GM23338 (cell line): Measurements from ENCODE around the gene SORBS1. TPM values are rescaled to one million over a fixed set of nuclear protein-coding genes. Genes with fewer than 3 reads are reported as not detected.

Source experiments
- ATAC-seq: fragments of 200-7000 bp; cut with Tn5 transposase; 3 replicates; pipeline ENCODE4 v1.9.1; 2020
- DNase-seq: peaks from one replicate; pipeline ENCODE4 v3.0.0-alpha.2; 2015; ENCODE audit warnings: low spot score
- H2AFZ ChIP-seq: fragments of 200-600 bp; sonication (generic); 2 replicates; pipeline ENCODE4 v1.8.0; 2016; ENCODE audit warnings: antibody characterized with exemption, mild to moderate bottlenecking, moderate library complexity
- H3F3A ChIP-seq: fragments of 200-600 bp; sonication (generic); replicated peaks from 2 replicates; pipeline ENCODE4 v1.8.0; 2017; ENCODE audit warnings: antibody characterized with exemption, mixed run types, low read depth
- H3K27ac ChIP-seq: fragments of 200-600 bp; sonication (generic); 2 replicates; pipeline ENCODE4 v1.6.1; 2016; ENCODE audit warnings: low read depth
- H3K27me3 ChIP-seq: fragments of 200-600 bp; sonication (generic); 2 replicates; pipeline ENCODE4 v1.8.0; 2016; ENCODE audit warnings: mild to moderate bottlenecking, mixed run types, moderate library complexity; ENCODE audit not compliant: insufficient read depth
- H3K36me3 ChIP-seq: fragments of 200-600 bp; sonication (generic); 2 replicates; pipeline ENCODE4 v1.8.0; 2016; ENCODE audit warnings: mild to moderate bottlenecking; ENCODE audit not compliant: insufficient read depth
- H3K4me1 ChIP-seq: fragments of 200-600 bp; sonication (generic); 2 replicates; pipeline ENCODE4 v1.8.0; 2016; ENCODE audit warnings: mild to moderate bottlenecking, moderate library complexity; ENCODE audit not compliant: insufficient read depth
- H3K4me2 ChIP-seq: fragments of 200-600 bp; sonication (generic); 2 replicates; pipeline ENCODE4 v1.7.1; 2017; ENCODE audit warnings: mixed run types
- H3K4me3 ChIP-seq: fragments of 200-600 bp; sonication (generic); 2 replicates; pipeline ENCODE4 v1.6.1; 2016; ENCODE audit warnings: mixed run types
- H3K79me2 ChIP-seq: fragments of 200-600 bp; sonication (generic); replicated peaks from 2 replicates; pipeline ENCODE4 v1.8.0; 2017; ENCODE audit warnings: mild to moderate bottlenecking; ENCODE audit not compliant: insufficient read depth
- H3K9me2 ChIP-seq: fragments of 200-600 bp; sonication (generic); 2 replicates; pipeline ENCODE4 v1.8.0; 2017; ENCODE audit not compliant: insufficient read depth
- H4K20me1 ChIP-seq: fragments of 200-600 bp; sonication (generic); replicated peaks from 2 replicates; pipeline ENCODE4 v1.8.0; 2017; ENCODE audit warnings: mild to moderate bottlenecking; ENCODE audit not compliant: insufficient read depth
- H3K27ac Mint-ChIP-seq: 2 replicates; pipeline ENCODE4 v1.8.0; 2020; ENCODE audit warnings: inconsistent platforms, mild to moderate bottlenecking, moderate library complexity, mixed read lengths
- H3K27me3 Mint-ChIP-seq: 3 replicates; pipeline ENCODE4 v1.8.0; 2022; ENCODE audit warnings: low read depth, mild to moderate bottlenecking, moderate library complexity, mixed read lengths, inconsistent platforms; ENCODE audit not compliant: insufficient read depth, poor library complexity
- H3K36me3 Mint-ChIP-seq: 3 replicates; pipeline ENCODE4 v1.8.0; 2021; ENCODE audit warnings: low read depth, mild to moderate bottlenecking, inconsistent platforms, moderate library complexity, mixed read lengths
- H3K4me1 Mint-ChIP-seq: 3 replicates; pipeline ENCODE4 v1.8.0; 2020; ENCODE audit warnings: mild to moderate bottlenecking, inconsistent platforms, mixed read lengths
- H3K4me3 Mint-ChIP-seq: 3 replicates; pipeline ENCODE4 v1.8.0; 2021; ENCODE audit warnings: moderate library complexity, mild to moderate bottlenecking, inconsistent platforms, mixed read lengths
- H3K9me3 Mint-ChIP-seq: 3 replicates; pipeline ENCODE4 v1.8.0; 2020; ENCODE audit warnings: moderate library complexity, mild to moderate bottlenecking, inconsistent platforms, mixed read lengths
- CREB1 ChIP-seq: fragments of 250-450 bp; sonication (Bioruptor Pico); IDR thresholded peaks from 2 replicates; pipeline ENCODE4 v1.5.0; 2020; ENCODE audit warnings: low read depth, mild to moderate bottlenecking, moderate library complexity
- EZH2 ChIP-seq: fragments of 200-600 bp; sonication (generic); IDR thresholded peaks from one replicate; pipeline ENCODE4 v1.8.0; 2017; ENCODE audit warnings: antibody characterized with exemption, mild to moderate bottlenecking, low read depth; ENCODE audit not compliant: unreplicated experiment
- EZH2phosphoT487 ChIP-seq: fragments of 200-600 bp; sonication (generic); IDR thresholded peaks from one replicate; pipeline ENCODE4 v1.8.1; 2018; ENCODE audit warnings: antibody characterized with exemption; ENCODE audit not compliant: unreplicated experiment
- JUNB ChIP-seq: IDR thresholded peaks from one replicate; pipeline ENCODE4 v1.6.1; 2016; ENCODE audit warnings: antibody characterized with exemption; ENCODE audit not compliant: unreplicated experiment
- NANOG ChIP-seq: IDR thresholded peaks from 2 replicates; pipeline ENCODE4 v1.6.1; 2016; ENCODE audit warnings: antibody characterized with exemption, borderline replicate concordance
- POLR2AphosphoS5 ChIP-seq: IDR thresholded peaks from 2 replicates; pipeline ENCODE4 v1.6.1; 2016; ENCODE audit warnings: antibody characterized with exemption, low read depth
- STAT1 ChIP-seq: IDR thresholded peaks from one replicate; pipeline ENCODE4 v1.6.1; 2016; ENCODE audit warnings: antibody characterized with exemption; ENCODE audit not compliant: unreplicated experiment
- ZNF114 ChIP-seq: fragments of 250-450 bp; sonication (Bioruptor Pico); IDR thresholded peaks from 2 replicates; pipeline ENCODE4 v1.5.0; 2020; ENCODE audit warnings: mild to moderate bottlenecking, moderate library complexity
- ZNF331 ChIP-seq: fragments of 250-450 bp; sonication (Bioruptor Pico); IDR thresholded peaks from 2 replicates; pipeline ENCODE4 v1.5.0; 2020; ENCODE audit warnings: low read depth, mild to moderate bottlenecking, moderate library complexity
- polyA plus RNA-seq: library from polyadenylated mRNA; unstranded; fragments of >200 nt; fragmentation: Nextera tagmentation; extraction: Ambion mirVana; gene quantifications from 2 replicates; pipeline ENCODE4 v1.2.1, GENCODE V29; 2016
- total RNA-seq: library from RNA; depleted of rRNA; stranded (reverse); fragments of >200 nt; shearing (Covaris generic); gene quantifications from 2 replicates; pipeline ENCODE4 v1.2.3, GENCODE V29; 2014
- TF ChIP-seq, protein P1 (sequence below): IDR thresholded peaks from 2 replicates; pipeline ENCODE4 v1.6.1; 2016; ENCODE audit warnings: antibody characterized with exemption
- TF ChIP-seq, protein P2 (sequence below): IDR thresholded peaks from one replicate; pipeline ENCODE4 v1.6.1; 2018; ENCODE audit warnings: antibody characterized with exemption; ENCODE audit not compliant: unreplicated experiment
- TF ChIP-seq, protein P3 (sequence below), 2 experiments: fragments of 200-600 bp in 1 of 2; sonication (generic) in 1 of 2; conservative IDR thresholded peaks; 2 replicates each; pipeline versions ENCODE4 v1.5.1 to v1.6.1; 2016 to 2017; ENCODE audit warnings: antibody characterized with exemption in 2 of 2, low read depth in 2 of 2, mild to moderate bottlenecking in 2 of 2, moderate library complexity in 1 of 2

SORBS1 gene
- total and polyA plus RNA-seq, 2 experiments from 2014 or later, result 47.7 to 51.5 TPM

DNA sequence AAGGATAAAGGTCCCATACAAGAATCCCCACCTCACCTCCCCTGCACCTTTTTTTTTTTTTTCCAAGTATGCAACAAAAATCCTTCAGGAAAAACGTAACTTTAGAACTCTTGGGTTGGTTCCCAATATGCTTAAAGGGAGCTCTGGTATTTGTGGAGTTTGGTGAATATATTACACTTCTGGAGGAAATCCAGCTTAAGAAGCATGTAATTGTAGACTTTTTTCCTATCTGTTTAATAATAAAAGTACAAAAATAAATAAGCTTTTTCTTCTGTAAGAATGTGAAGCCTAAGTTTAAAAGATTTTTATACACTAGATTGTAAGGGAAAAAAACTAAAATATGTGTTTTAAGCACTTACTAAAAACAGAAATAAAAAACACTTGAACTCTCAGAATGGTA, 102.3 kb downstream of the SORBS1 start:
- Mint-ChIP-seq H3K27ac (peak overlapping the region; percentile 40; the same call in 1 of the 2 replicates), H3K9me3 (no peaks in the 10 kb centered on the region), H3K36me3 (no peaks in the 10 kb centered on the region), H3K27me3 (peaks cover 4% of the 10 kb centered on the region), H3K4me1 (peaks cover 46% of the 10 kb centered on the region), H3K4me3 (no peak overlapping the region)
- DNase-seq (no peak), ATAC-seq (no peak)
- H3K9me2 ChIP-seq, result no peaks in the 10 kb centered on the region
- no peaks in the 10 kb centered on the region; the same call in 1 of the 2 replicates for H4K20me1 ChIP-seq
- H3K4me2 ChIP-seq, result peak overlapping the region; percentile 36
- H3K4me3 ChIP-seq, result no peak overlapping the region
- no peak overlapping the region for H2AFZ ChIP-seq
- H3K36me3 ChIP-seq, result no peaks in the 10 kb centered on the region
- peaks cover 52% of the 10 kb centered on the region for H3K4me1 ChIP-seq
- no peaks in the 10 kb centered on the region for H3F3A ChIP-seq
- no peaks in the 10 kb centered on the region for H3K27me3 ChIP-seq
- no peak overlapping the region for H3K27ac ChIP-seq
- TF ChIP-seq NANOG, result no peak
- TF ChIP-seq CREB1 (CRISPR knock-in tag), result no peak
- TF ChIP-seq EZH2, result no peak
- TF ChIP-seq, protein P1, sequence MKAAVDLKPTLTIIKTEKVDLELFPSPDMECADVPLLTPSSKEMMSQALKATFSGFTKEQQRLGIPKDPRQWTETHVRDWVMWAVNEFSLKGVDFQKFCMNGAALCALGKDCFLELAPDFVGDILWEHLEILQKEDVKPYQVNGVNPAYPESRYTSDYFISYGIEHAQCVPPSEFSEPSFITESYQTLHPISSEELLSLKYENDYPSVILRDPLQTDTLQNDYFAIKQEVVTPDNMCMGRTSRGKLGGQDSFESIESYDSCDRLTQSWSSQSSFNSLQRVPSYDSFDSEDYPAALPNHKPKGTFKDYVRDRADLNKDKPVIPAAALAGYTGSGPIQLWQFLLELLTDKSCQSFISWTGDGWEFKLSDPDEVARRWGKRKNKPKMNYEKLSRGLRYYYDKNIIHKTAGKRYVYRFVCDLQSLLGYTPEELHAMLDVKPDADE, result no peak
- no peak for TF ChIP-seq EZH2phosphoT487
- TF ChIP-seq, protein P2, sequence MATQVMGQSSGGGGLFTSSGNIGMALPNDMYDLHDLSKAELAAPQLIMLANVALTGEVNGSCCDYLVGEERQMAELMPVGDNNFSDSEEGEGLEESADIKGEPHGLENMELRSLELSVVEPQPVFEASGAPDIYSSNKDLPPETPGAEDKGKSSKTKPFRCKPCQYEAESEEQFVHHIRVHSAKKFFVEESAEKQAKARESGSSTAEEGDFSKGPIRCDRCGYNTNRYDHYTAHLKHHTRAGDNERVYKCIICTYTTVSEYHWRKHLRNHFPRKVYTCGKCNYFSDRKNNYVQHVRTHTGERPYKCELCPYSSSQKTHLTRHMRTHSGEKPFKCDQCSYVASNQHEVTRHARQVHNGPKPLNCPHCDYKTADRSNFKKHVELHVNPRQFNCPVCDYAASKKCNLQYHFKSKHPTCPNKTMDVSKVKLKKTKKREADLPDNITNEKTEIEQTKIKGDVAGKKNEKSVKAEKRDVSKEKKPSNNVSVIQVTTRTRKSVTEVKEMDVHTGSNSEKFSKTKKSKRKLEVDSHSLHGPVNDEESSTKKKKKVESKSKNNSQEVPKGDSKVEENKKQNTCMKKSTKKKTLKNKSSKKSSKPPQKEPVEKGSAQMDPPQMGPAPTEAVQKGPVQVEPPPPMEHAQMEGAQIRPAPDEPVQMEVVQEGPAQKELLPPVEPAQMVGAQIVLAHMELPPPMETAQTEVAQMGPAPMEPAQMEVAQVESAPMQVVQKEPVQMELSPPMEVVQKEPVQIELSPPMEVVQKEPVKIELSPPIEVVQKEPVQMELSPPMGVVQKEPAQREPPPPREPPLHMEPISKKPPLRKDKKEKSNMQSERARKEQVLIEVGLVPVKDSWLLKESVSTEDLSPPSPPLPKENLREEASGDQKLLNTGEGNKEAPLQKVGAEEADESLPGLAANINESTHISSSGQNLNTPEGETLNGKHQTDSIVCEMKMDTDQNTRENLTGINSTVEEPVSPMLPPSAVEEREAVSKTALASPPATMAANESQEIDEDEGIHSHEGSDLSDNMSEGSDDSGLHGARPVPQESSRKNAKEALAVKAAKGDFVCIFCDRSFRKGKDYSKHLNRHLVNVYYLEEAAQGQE, result no peak
- TF ChIP-seq JUNB, result no peak
- no peak for TF ChIP-seq ZNF331 (CRISPR knock-in tag)
- no peak for TF ChIP-seq POLR2AphosphoS5
- TF ChIP-seq ZNF114, result no peak
- TF ChIP-seq STAT1, result no peak
- TF ChIP-seq, protein P3, sequence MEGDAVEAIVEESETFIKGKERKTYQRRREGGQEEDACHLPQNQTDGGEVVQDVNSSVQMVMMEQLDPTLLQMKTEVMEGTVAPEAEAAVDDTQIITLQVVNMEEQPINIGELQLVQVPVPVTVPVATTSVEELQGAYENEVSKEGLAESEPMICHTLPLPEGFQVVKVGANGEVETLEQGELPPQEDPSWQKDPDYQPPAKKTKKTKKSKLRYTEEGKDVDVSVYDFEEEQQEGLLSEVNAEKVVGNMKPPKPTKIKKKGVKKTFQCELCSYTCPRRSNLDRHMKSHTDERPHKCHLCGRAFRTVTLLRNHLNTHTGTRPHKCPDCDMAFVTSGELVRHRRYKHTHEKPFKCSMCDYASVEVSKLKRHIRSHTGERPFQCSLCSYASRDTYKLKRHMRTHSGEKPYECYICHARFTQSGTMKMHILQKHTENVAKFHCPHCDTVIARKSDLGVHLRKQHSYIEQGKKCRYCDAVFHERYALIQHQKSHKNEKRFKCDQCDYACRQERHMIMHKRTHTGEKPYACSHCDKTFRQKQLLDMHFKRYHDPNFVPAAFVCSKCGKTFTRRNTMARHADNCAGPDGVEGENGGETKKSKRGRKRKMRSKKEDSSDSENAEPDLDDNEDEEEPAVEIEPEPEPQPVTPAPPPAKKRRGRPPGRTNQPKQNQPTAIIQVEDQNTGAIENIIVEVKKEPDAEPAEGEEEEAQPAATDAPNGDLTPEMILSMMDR (conservative IDR thresholded peaks at IDR 0.05; ENCODE audit: low read depth in 2 of 2), result no peak
- H3K79me2 ChIP-seq, result no peaks in the 10 kb centered on the region; the same call in none of the 2 replicates
